Mesendoderm (in vitro differentiated cells): ENCODE results near the gene ATG7.
"Not testable (repeated sequence)": the region's sequence is repeated elsewhere in the genome, so short reads cannot be mapped to it uniquely, and the experiment has no call there.

ENCODE experiments used
- DNase-seq: peaks from one replicate; pipeline ENCODE4 v3.0.0; 2013
- H2AK5ac ChIP-seq: 2 replicates; pipeline ENCODE4 v1.6.1; 2013; ENCODE audit warnings: low read length, inconsistent platforms
- H2BK120ac ChIP-seq: 2 replicates; pipeline ENCODE4 v1.6.1; 2013; ENCODE audit warnings: low read depth, mild to moderate bottlenecking, low read length, moderate library complexity, mixed read lengths
- H2BK15ac ChIP-seq: replicated peaks from 2 replicates; pipeline ENCODE4 v1.6.1; 2013; ENCODE audit warnings: low read depth, mild to moderate bottlenecking, moderate library complexity
- H2BK5ac ChIP-seq: 2 replicates; pipeline ENCODE4 v1.6.1; 2013; ENCODE audit warnings: low read length, inconsistent platforms
- H3K18ac ChIP-seq: 2 replicates; pipeline ENCODE4 v1.6.1; 2013; ENCODE audit warnings: mild to moderate bottlenecking, low read length, mixed read lengths
- H3K23ac ChIP-seq: one replicate; pipeline ENCODE4 v1.6.1; 2013; ENCODE audit warnings: low read length
- H3K27ac ChIP-seq: 2 replicates; pipeline ENCODE4 v1.5.1; 2013; ENCODE audit warnings: low read depth, mild to moderate bottlenecking, inconsistent platforms, low read length, moderate library complexity
- H3K27me3 ChIP-seq: 2 replicates; pipeline ENCODE4 v1.6.1; 2013; ENCODE audit warnings: low read length, control low read depth, mild to moderate bottlenecking, inconsistent platforms; ENCODE audit not compliant: insufficient read depth, poor library complexity
- H3K36me3 ChIP-seq: 2 replicates; pipeline ENCODE4 v1.6.1; 2013; ENCODE audit warnings: low read length, inconsistent platforms; ENCODE audit not compliant: control insufficient read depth, insufficient read depth
- H3K4ac ChIP-seq: one replicate; pipeline ENCODE4 v1.6.1; 2013; ENCODE audit warnings: low read depth, mild to moderate bottlenecking, low read length, moderate library complexity
- H3K4me1 ChIP-seq: 2 replicates; pipeline ENCODE4 v1.6.1; 2013; ENCODE audit warnings: low read depth, low read length, inconsistent platforms; ENCODE audit not compliant: control insufficient read depth
- H3K4me2 ChIP-seq: 2 replicates; pipeline ENCODE4 v1.6.1; 2013; ENCODE audit warnings: low read length
- H3K4me3 ChIP-seq: 2 replicates; pipeline ENCODE4 v1.5.1; 2013; ENCODE audit warnings: mild to moderate bottlenecking, low read length
- H3K56ac ChIP-seq: one replicate; pipeline ENCODE4 v1.6.1; 2013; ENCODE audit warnings: low read length
- H3K79me1 ChIP-seq: 2 replicates; pipeline ENCODE4 v1.6.1; 2013; ENCODE audit warnings: low read length, inconsistent platforms
- H3K79me2 ChIP-seq: 2 replicates; pipeline ENCODE4 v1.6.1; 2013; ENCODE audit warnings: mild to moderate bottlenecking, low read length; ENCODE audit not compliant: control insufficient read depth, insufficient read depth
- H3K9ac ChIP-seq: 2 replicates; pipeline ENCODE4 v1.6.1; 2013; ENCODE audit warnings: low read length, inconsistent platforms
- H4K5ac ChIP-seq: one replicate; pipeline ENCODE4 v1.6.1; 2013; ENCODE audit warnings: low read length
- H4K8ac ChIP-seq: one replicate; pipeline ENCODE4 v1.6.1; 2013; ENCODE audit warnings: low read depth, mild to moderate bottlenecking, control low read depth, low read length, moderate library complexity
- WGBS: extraction: QIAGEN DNeasy Blood & Tissue Kit; methylation state at CpG from one replicate; pipeline ENCODE4 v1.1.7; 2013; ENCODE audit warnings: low lambda C conversion rate, missing lambda C conversion rate; ENCODE audit not compliant: insufficient coverage; ENCODE audit errors: extremely low coverage; 5-methylcytosine and 5-hydroxymethylcytosine counted together

The ATG7 gene

GRCh38 chr3:11499144-11499543, 226.9 kb downstream of the ATG7 start:
- no peak overlapping the region for H2BK5ac ChIP-seq
- no peak overlapping the region for H3K56ac ChIP-seq
- no peak overlapping the region for H3K4me2 ChIP-seq
- H4K8ac ChIP-seq, result no peak overlapping the region
- H3K4me1 ChIP-seq, result peaks cover 7% of the 10 kb centered on the region
- no peak overlapping the region for H3K4ac ChIP-seq
- H3K79me1 ChIP-seq, result no peaks in the 10 kb centered on the region
- no peak overlapping the region for H3K4me3 ChIP-seq
- H2AK5ac ChIP-seq, result no peak overlapping the region
- no peak overlapping the region for H3K18ac ChIP-seq
- no peak overlapping the region for H2BK120ac ChIP-seq
- H3K9ac ChIP-seq, result no peak overlapping the region
- H3K23ac ChIP-seq, result no peak overlapping the region
- H2BK15ac ChIP-seq, result no peak overlapping the region
- no peaks in the 10 kb centered on the region for H3K27me3 ChIP-seq
- WGBS, result no CpG with 5 or more reads among the region's 6 CpGs
- no peaks in the 10 kb centered on the region for H3K79me2 ChIP-seq
- no peak overlapping the region for H4K5ac ChIP-seq
- H3K36me3 ChIP-seq, result no peaks in the 10 kb centered on the region
- H3K27ac ChIP-seq, result no peak overlapping the region
- DNase-seq, result no peak

- no CpG with 5 or more reads among the region's 3 CpGs for WGBS
- H3K56ac ChIP-seq, H2BK120ac ChIP-seq, H3K79me2 ChIP-seq, H3K36me3 ChIP-seq, H3K18ac ChIP-seq, H2BK15ac ChIP-seq, H4K5ac ChIP-seq, DNase-seq, H3K27me3 ChIP-seq, H3K9ac ChIP-seq, H3K4me3 ChIP-seq, H2BK5ac ChIP-seq, H3K4me2 ChIP-seq, H3K79me1 ChIP-seq, H3K4me1 ChIP-seq, H2AK5ac ChIP-seq, H3K4ac ChIP-seq, H3K27ac ChIP-seq, H3K23ac ChIP-seq, H4K8ac ChIP-seq: not testable (repeated sequence)
Observed at GRCh38 chr3:11502413-11502812, 230.2 kb downstream of the ATG7 start.

- Histone ChIP-seq H4K5ac (no peak overlapping the region), H3K79me2 (no peaks in the 10 kb centered on the region), H3K4me2 (no peak overlapping the region), H3K27ac (no peak overlapping the region), H2BK5ac (no peak overlapping the region), H2BK15ac (no peak overlapping the region), H3K4ac (no peak overlapping the region), H4K8ac (no peak overlapping the region), H3K27me3 (no peaks in the 10 kb centered on the region), H3K36me3 (no peaks in the 10 kb centered on the region), H3K4me3 (no peak overlapping the region), H2AK5ac (no peak overlapping the region), H3K79me1 (no peaks in the 10 kb centered on the region), H3K56ac (no peak overlapping the region), H3K9ac (no peak overlapping the region), H3K23ac (no peak overlapping the region), H3K4me1 (peaks cover 10% of the 10 kb centered on the region), H2BK120ac (peak overlapping the region; percentile 9), H3K18ac (no peak overlapping the region)
- peak; percentile 14 for DNase-seq
Observed at GRCh38 chr3:11507719-11508118, 235.5 kb downstream of the ATG7 start.

- Histone ChIP-seq H3K36me3 (no peaks in the 10 kb centered on the region), H2AK5ac (no peak overlapping the region), H3K27me3 (no peaks in the 10 kb centered on the region), H3K18ac (no peak overlapping the region), H3K4me3 (no peak overlapping the region), H4K8ac (no peak overlapping the region), H3K4me2 (no peak overlapping the region), H3K79me1 (no peaks in the 10 kb centered on the region), H2BK120ac (no peak overlapping the region), H3K27ac (no peak overlapping the region), H4K5ac (no peak overlapping the region), H3K9ac (peak overlapping the region; percentile 8), H3K4me1 (peaks cover 10% of the 10 kb centered on the region), H2BK15ac (no peak overlapping the region), H3K79me2 (no peaks in the 10 kb centered on the region), H3K23ac (no peak overlapping the region), H3K4ac (peak overlapping the region; percentile 27), H2BK5ac (no peak overlapping the region), H3K56ac (peak overlapping the region; percentile 22)
- no peak for DNase-seq
- WGBS, result no CpG with 5 or more reads among the region's 5 CpGs
Observed at GRCh38 chr3:11508346-11509172, 236.4 kb downstream of the ATG7 start.

- H3K4me2 ChIP-seq, result no peak overlapping the region
- H3K36me3 ChIP-seq, result no peaks in the 10 kb centered on the region
- H3K56ac ChIP-seq, result no peak overlapping the region
- no peak overlapping the region for H4K5ac ChIP-seq
- H3K4me1 ChIP-seq, result peaks cover 10% of the 10 kb centered on the region
- H2AK5ac ChIP-seq, result no peak overlapping the region
- H2BK5ac ChIP-seq, result no peak overlapping the region
- no peak overlapping the region for H3K27ac ChIP-seq
- no peak overlapping the region for H2BK15ac ChIP-seq
- no peak overlapping the region for H3K23ac ChIP-seq
- H3K79me2 ChIP-seq, result no peaks in the 10 kb centered on the region
- no peak overlapping the region for H2BK120ac ChIP-seq
- peak overlapping the region; percentile 41 for H3K18ac ChIP-seq
- no CpG with 5 or more reads among the region's 9 CpGs for WGBS
- H3K27me3 ChIP-seq, result no peaks in the 10 kb centered on the region
- H3K79me1 ChIP-seq, result no peaks in the 10 kb centered on the region
- H4K8ac ChIP-seq, result no peak overlapping the region
- H3K4me3 ChIP-seq, result no peak overlapping the region
- peak; percentile 74 for DNase-seq
- H3K4ac ChIP-seq, result no peak overlapping the region
- H3K9ac ChIP-seq, result no peak overlapping the region
Observed at GRCh38 chr3:11509173-11510000, 237.2 kb downstream of the ATG7 start.
